Astrocyte (in vitro differentiated cells and primary cell): Measurements from ENCODE around the gene AKT3. TPM values are rescaled to one million over a fixed set of nuclear protein-coding genes. Genes with fewer than 3 reads are reported as not detected.

Source experiments
- DNase-seq: peaks from one replicate; pipeline ENCODE4 v3.0.0-alpha.2; 2010; ENCODE audit warnings: low read depth
- FAIRE-seq: peaks from 2 replicates; lab custom pipeline; 2011; peaks lifted over from hg19 to GRCh38; lab: Jason Lieb, UNC
- H2AFZ ChIP-seq: 2 replicates; pipeline ENCODE4 v1.6.0; 2012; ENCODE audit warnings: low read depth, low read length, inconsistent platforms
- H3K27ac ChIP-seq: 2 replicates; pipeline ENCODE4 v1.5.1; 2011; ENCODE audit warnings: low read depth, low read length, inconsistent platforms
- H3K27me3 ChIP-seq: 2 replicates; pipeline ENCODE4 v1.6.0; 2011; ENCODE audit warnings: low read length, inconsistent platforms; ENCODE audit not compliant: insufficient read depth
- H3K36me3 ChIP-seq: 2 replicates; pipeline ENCODE4 v1.5.1; 2011; ENCODE audit warnings: low read length, inconsistent platforms; ENCODE audit not compliant: insufficient read depth
- H3K4me1 ChIP-seq: 2 replicates; pipeline ENCODE4 v1.5.1; 2011; ENCODE audit warnings: low read length, inconsistent platforms; ENCODE audit not compliant: insufficient read depth
- H3K4me2 ChIP-seq: 2 replicates; pipeline ENCODE4 v1.6.0; 2012; ENCODE audit warnings: low read length, inconsistent platforms
- H3K4me3 ChIP-seq: 2 replicates; pipeline ENCODE4 v1.5.1; 2011; ENCODE audit warnings: low read depth, mild to moderate bottlenecking, low read length, inconsistent platforms; ENCODE audit not compliant: insufficient read depth
- H3K79me2 ChIP-seq: 2 replicates; pipeline ENCODE4 v1.6.0; 2012; ENCODE audit warnings: mild to moderate bottlenecking, low read length, inconsistent platforms; ENCODE audit not compliant: insufficient read depth
- H3K9ac ChIP-seq: 2 replicates; pipeline ENCODE4 v1.6.0; 2012; ENCODE audit warnings: mild to moderate bottlenecking, low read length, inconsistent platforms
- H3K9me3 ChIP-seq: 2 replicates; pipeline ENCODE4 v1.5.1; 2012; ENCODE audit warnings: low read depth, mild to moderate bottlenecking, low read length, inconsistent platforms; ENCODE audit not compliant: insufficient read depth
- H4K20me1 ChIP-seq: 2 replicates; pipeline ENCODE4 v1.6.0; 2012; ENCODE audit warnings: low read length, inconsistent platforms; ENCODE audit not compliant: insufficient read depth
- H3K27ac Mint-ChIP-seq: one replicate; pipeline ENCODE4 v1.8.0; 2021; ENCODE audit warnings: mild to moderate bottlenecking, mixed read lengths; ENCODE audit not compliant: unreplicated experiment
- H3K27me3 Mint-ChIP-seq: one replicate; pipeline ENCODE4 v1.8.0; 2021; ENCODE audit warnings: low read depth, mixed read lengths; ENCODE audit not compliant: unreplicated experiment
- H3K36me3 Mint-ChIP-seq: one replicate; pipeline ENCODE4 v1.8.0; 2021; ENCODE audit warnings: low read depth, mixed read lengths; ENCODE audit not compliant: unreplicated experiment
- H3K4me1 Mint-ChIP-seq: one replicate; pipeline ENCODE4 v1.8.0; 2021; ENCODE audit warnings: low read depth, mixed read lengths; ENCODE audit not compliant: unreplicated experiment
- H3K4me3 Mint-ChIP-seq: one replicate; pipeline ENCODE4 v1.8.0; 2021; ENCODE audit warnings: mild to moderate bottlenecking, moderate library complexity, mixed read lengths; ENCODE audit not compliant: unreplicated experiment
- H3K9me3 Mint-ChIP-seq: one replicate; pipeline ENCODE4 v1.8.0; 2021; ENCODE audit warnings: mild to moderate bottlenecking, mixed read lengths; ENCODE audit not compliant: unreplicated experiment
- CTCF ChIP-seq: IDR thresholded peaks from 2 replicates; pipeline ENCODE4 v1.5.1; 2011; ENCODE audit warnings: low read depth, mild to moderate bottlenecking, inconsistent platforms, low read length, moderate library complexity; ENCODE audit not compliant: insufficient read depth
- EZH2 ChIP-seq: IDR thresholded peaks from 2 replicates; pipeline ENCODE4 v1.6.1; 2012; ENCODE audit warnings: mild to moderate bottlenecking, low read length, inconsistent platforms; ENCODE audit not compliant: insufficient read depth
- total RNA-seq: library from RNA; stranded (reverse); gene quantifications from 2 replicates; pipeline ENCODE4 v1.2.1, GENCODE V29; 2021

Gene AKT3
- total RNA-seq, 1 donor from 2014 or later, result 64.5 TPM

- Mint-ChIP-seq H3K27me3 (no peaks in the 10 kb centered on the region), H3K9me3 (no peaks in the 10 kb centered on the region), H3K4me1 (peaks cover 2% of the 10 kb centered on the region), H3K36me3 (peaks cover 5% of the 10 kb centered on the region), H3K4me3 (no peak overlapping the region), H3K27ac (no peak overlapping the region)
- FAIRE-seq (no peak), DNase-seq (no peak)
- no peak overlapping the region for H3K4me3 ChIP-seq
- peaks cover 2% of the 10 kb centered on the region for H3K36me3 ChIP-seq
- no peak overlapping the region for H2AFZ ChIP-seq
- H3K4me1 ChIP-seq, result peaks cover 5% of the 10 kb centered on the region
- no peaks in the 10 kb centered on the region for H3K9me3 ChIP-seq
- H3K79me2 ChIP-seq, result no peaks in the 10 kb centered on the region
- H3K9ac ChIP-seq, result no peak overlapping the region
- H3K27ac ChIP-seq, result no peak overlapping the region
- peaks cover 3% of the 10 kb centered on the region for H4K20me1 ChIP-seq
- no peak for TF ChIP-seq EZH2
- no peak for TF ChIP-seq CTCF
- no peaks in the 10 kb centered on the region for H3K27me3 ChIP-seq
- no peak overlapping the region for H3K4me2 ChIP-seq
Observed at GRCh38 chr1:243488459-243489157, 361.4 kb downstream of the AKT3 start.

DNA sequence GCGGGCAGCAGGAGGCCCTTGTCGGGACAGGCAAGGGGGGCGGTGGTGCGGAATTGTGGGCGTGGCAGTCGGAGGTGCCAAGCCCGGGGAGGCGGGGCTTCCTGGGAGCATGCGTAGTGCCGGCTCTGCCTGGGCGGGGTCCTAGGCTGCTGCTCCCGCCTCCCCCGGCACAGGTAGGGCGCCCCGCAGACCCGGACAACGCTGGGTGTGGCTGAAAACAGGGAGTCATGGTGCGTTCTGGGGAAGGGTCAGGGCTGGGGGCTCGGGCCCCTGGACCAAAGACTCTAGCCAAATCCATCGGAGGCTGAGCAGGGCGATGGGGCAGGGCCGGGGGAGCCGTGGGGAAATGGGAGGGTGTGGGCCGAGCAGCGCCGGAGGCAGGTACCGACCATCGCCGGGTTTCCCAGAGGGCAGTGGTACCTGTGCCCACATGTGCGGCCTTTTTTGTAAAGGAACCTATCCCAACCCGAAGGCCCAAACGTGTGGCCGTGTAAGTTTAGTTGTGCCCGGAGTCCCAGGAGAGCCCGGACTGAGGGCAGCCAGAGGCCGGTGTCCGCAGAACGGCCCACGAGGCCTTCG lies 362.3 kb downstream of the AKT3 start:
- Histone ChIP-seq H2AFZ (no peak overlapping the region), H3K4me2 (no peak overlapping the region), H4K20me1 (peaks cover 3% of the 10 kb centered on the region), H3K4me3 (no peak overlapping the region), H3K27me3 (no peaks in the 10 kb centered on the region), H3K27ac (no peak overlapping the region), H3K79me2 (no peaks in the 10 kb centered on the region), H3K9ac (no peak overlapping the region), H3K36me3 (peaks cover 2% of the 10 kb centered on the region), H3K4me1 (peaks cover 7% of the 10 kb centered on the region), H3K9me3 (no peaks in the 10 kb centered on the region)
- Mint-ChIP-seq H3K36me3 (peaks cover 5% of the 10 kb centered on the region), H3K27ac (no peak overlapping the region), H3K4me1 (no peaks in the 10 kb centered on the region), H3K4me3 (no peak overlapping the region), H3K27me3 (no peaks in the 10 kb centered on the region), H3K9me3 (no peaks in the 10 kb centered on the region)
- no peak for TF ChIP-seq EZH2
- TF ChIP-seq CTCF, result no peak
- FAIRE-seq (no peak), DNase-seq (no peak)

- DNase-seq, result no peak
- no peak overlapping the region for H2AFZ ChIP-seq
- peaks cover 2% of the 10 kb centered on the region for H3K36me3 ChIP-seq
- peaks cover 13% of the 10 kb centered on the region for H3K4me1 ChIP-seq
- no peak overlapping the region for H3K4me3 ChIP-seq
- peaks cover under 1% of the 10 kb centered on the region for H3K4me1 Mint-ChIP-seq
- no peaks in the 10 kb centered on the region for H3K79me2 ChIP-seq
- no peaks in the 10 kb centered on the region for H3K27me3 ChIP-seq
- H3K27ac ChIP-seq, result no peak overlapping the region
- TF ChIP-seq EZH2 (no peak), CTCF (no peak)
- H3K9ac ChIP-seq, result no peak overlapping the region
- no peaks in the 10 kb centered on the region for H3K9me3 ChIP-seq
- H3K36me3 Mint-ChIP-seq, result peaks cover 5% of the 10 kb centered on the region
- no peak overlapping the region for H3K4me3 Mint-ChIP-seq
- FAIRE-seq, result no peak
- H3K27me3 Mint-ChIP-seq, result no peaks in the 10 kb centered on the region
- no peaks in the 10 kb centered on the region for H3K9me3 Mint-ChIP-seq
- H3K27ac Mint-ChIP-seq, result no peak overlapping the region
- H3K4me2 ChIP-seq, result no peak overlapping the region
- H4K20me1 ChIP-seq, result peaks cover 3% of the 10 kb centered on the region
Observed at GRCh38 chr1:243487036-243487648, 362.9 kb downstream of the AKT3 start.
